Coronary artery (tissue), 2 donors: ENCODE measurements around the gene TTPAL.

ENCODE experiments used
- DNase-seq: peaks from one replicate; pipeline ENCODE4 v3.0.0-alpha.2; 2017; ENCODE audit warnings: low spot score
- H3K27ac ChIP-seq, 2 donors: fragments of 200-600 bp; sonication (generic); one replicate each; pipeline ENCODE4 v1.5.1; 2016 to 2019
- H3K4me3 ChIP-seq: fragments of 200-600 bp; sonication (generic); 2 replicates; pipeline ENCODE4 v1.5.1; 2016; ENCODE audit warnings: mild to moderate bottlenecking, moderate library complexity
- CTCF ChIP-seq: fragments of 200-600 bp; sonication (generic); IDR thresholded peaks from one replicate; pipeline ENCODE4 v1.5.1; 2019; ENCODE audit warnings: antibody characterized with exemption

Gene TTPAL

DNA sequence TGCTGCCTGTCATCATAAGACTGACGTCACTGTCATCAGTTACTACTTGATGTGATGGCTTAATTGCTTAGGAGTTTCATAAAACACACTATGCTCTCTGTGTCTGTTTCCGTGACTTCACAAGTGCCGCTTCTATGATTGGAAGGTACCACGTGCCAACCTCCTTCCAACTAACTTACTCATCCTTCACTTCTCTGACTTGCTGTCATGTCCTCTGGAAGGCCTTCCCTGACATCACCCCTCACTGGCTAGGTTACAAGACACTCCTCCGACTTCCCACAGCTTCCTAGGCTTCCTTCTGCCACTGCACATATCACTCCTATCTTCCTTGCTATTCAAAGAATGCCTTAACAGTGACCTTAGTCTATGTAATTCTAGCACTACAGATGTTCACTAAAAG, 25.8 kb downstream of the TTPAL start:
- no peak for TF ChIP-seq CTCF
- Histone ChIP-seq H3K27ac (no peak overlapping the region), H3K4me3 (no peak overlapping the region)
- DNase-seq, result no peak

GRCh38 chr20:44502968-44503367, 27.3 kb downstream of the TTPAL start:
- H3K27ac ChIP-seq, result no peak overlapping the region
- DNase-seq, result no peak
- H3K4me3 ChIP-seq, result no peak overlapping the region
- no peak for TF ChIP-seq CTCF

DNA sequence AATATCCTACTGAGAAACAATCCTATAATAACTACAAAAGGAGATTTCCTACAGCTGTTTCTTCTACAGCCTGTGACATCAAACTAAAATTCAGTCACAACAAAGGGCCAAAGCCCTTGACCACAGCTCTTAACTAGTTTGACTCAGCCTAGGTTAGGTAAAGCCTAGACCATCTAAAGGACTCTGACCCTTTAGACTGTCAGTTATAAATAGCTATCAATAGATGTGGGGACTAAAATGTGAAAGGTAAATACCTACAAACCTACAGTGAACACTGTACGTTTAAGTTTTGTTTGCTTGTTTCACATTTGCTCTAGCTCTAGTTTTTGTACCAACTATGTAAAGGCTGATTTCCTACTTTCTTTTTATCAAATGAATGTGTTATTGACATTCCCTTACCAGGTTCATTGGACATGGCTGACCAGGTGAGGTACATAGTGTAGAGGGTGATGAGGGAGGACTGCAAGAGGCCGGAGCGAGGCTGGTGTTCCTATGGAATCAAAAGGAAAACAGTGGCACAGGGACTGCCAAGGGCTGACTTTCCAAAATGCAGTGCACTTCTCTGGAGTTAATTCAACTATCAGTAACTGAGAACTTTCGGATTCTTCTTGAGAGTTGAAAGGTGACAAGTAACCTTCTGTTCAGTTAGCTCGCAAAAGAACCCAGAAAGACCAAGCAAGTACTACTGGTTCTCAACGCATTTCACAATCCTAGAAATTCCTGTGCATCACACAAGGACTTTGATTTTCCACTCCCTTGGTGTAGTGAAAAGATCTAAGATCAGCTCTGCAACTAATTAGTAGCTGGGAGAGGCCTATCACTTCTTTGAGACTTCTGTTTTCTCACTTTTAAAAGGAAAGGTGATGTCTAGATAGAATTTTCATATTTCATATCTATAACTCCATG, 29.0 kb downstream of the TTPAL start:
- DNase-seq, result no peak
- Histone ChIP-seq H3K27ac (no peak overlapping the region), H3K4me3 (no peak overlapping the region)
- no peak for TF ChIP-seq CTCF

DNA sequence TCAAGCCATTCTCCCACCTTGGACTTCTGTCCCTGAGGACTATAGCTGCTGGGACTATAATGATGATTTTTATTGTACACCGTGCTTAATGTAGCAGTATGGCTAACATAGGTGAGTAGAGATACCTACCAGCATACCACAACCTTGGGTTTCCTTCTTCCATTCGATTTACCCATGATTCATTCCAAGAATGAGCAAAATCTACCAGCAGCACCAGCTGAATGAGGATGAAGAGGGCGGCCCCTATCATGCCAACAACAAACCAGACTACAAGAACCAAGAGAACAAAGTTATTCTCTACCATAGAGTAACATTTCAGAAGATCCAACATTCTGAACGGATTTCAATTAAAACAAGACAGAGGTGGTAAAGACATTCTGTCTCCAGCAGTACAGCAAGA, 34.1 kb downstream of the TTPAL start:
- no peak for DNase-seq
- no peak overlapping the region for H3K27ac ChIP-seq
- TF ChIP-seq CTCF, result no peak
- H3K4me3 ChIP-seq, result no peak overlapping the region

- Histone ChIP-seq H3K4me3 (no peak overlapping the region), H3K27ac (no peak overlapping the region)
- no peak for DNase-seq
- no peak for TF ChIP-seq CTCF
Measured at GRCh38 chr20:44513871-44514270, 38.2 kb downstream of the TTPAL start.

- no peak overlapping the region for H3K27ac ChIP-seq
- no peak for DNase-seq
- no peak for TF ChIP-seq CTCF
- no peak overlapping the region for H3K4me3 ChIP-seq
Measured at GRCh38 chr20:44516491-44516890, 40.8 kb downstream of the TTPAL start.

DNA sequence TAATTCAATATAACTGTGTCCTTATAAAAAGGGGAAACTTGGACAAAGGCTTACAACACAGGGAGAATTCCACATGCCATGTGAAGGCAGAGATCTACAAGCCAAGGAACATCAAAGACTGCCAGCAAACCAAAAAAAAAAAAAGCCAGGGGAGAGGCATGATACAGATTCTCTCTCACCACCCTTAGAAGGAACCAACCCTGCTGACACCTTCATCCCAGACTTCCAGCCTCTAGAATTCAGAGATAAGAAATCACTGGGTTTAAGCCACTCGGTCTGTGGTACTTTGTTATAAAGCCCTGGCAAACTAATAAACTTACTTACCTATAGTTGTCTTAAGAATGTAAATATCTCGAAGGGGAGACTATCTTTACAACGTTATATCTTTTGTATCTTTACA, 41.8 kb downstream of the TTPAL start:
- H3K4me3 ChIP-seq, result no peak overlapping the region

More for the DNA sequence above, 41.8 kb downstream of the TTPAL start:
- no peak for DNase-seq
- TF ChIP-seq CTCF, result no peak
- peak overlapping the region in 1 of 2 donors; percentile 23 for H3K27ac ChIP-seq
